Measurements from ENCODE around the gene MAGI3. TPM values are rescaled to one million over a fixed set of nuclear protein-coding genes. Genes with fewer than 3 reads are reported as not detected.
"Not testable (repeated sequence)": the region's sequence is repeated elsewhere in the genome, so short reads cannot be mapped to it uniquely, and the experiment has no call there.

MAGI3 gene
- polyA plus RNA-seq, 2 of the 4 experiments (the other 2 are of a cell fraction) = 3.8 to 7.9 TPM

DNA sequence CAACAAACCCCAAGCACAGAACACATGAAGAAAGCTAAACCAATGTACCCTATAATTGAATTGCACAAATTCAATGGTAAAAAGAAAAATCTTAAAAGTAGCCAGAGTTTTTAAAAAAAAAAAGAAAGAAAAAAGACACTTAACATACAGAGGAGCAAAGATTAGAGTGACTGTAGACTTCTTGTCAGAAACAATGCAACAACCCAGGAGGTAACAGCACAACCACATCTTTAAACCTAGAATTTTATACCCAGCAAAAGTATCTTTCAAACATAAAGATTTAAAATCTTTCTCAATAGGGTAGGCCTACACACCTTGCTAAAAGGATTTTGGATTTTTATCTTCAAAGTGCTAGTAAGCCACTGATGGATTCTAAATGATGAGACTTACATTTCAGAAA is 304.6 kb downstream of the MAGI3 start:
- ChIA-PET POLR2A (no interaction called here), CTCF (no interaction called here)
- H3K9me3 ChIP-seq = peaks cover 17% of the 10 kb centered on the region; the same call in 2 of the 3 replicates
- DNase-seq (ENCODE audit: low read depth in 1 of 2, low spot score in 1 of 2) (no peak), ATAC-seq (no peak), FAIRE-seq (no peak)
- no peak overlapping the region for H3K27ac ChIP-seq
- TF ChIP-seq SMC3 (IDR thresholded peaks at IDR 0.05) = no peak
- no peak for TF ChIP-seq HOXB5 (CRISPR knock-in tag; IDR thresholded peaks at IDR 0.05)
- no peak for TF ChIP-seq PHF8 (IDR thresholded peaks at IDR 0.05; ENCODE audit: borderline replicate concordance, low read depth)
- H3K4me2 ChIP-seq = no peak overlapping the region
- no peak overlapping the region for H3K4me3 ChIP-seq
- no peaks in the 10 kb centered on the region for H3K4me1 ChIP-seq

DNA sequence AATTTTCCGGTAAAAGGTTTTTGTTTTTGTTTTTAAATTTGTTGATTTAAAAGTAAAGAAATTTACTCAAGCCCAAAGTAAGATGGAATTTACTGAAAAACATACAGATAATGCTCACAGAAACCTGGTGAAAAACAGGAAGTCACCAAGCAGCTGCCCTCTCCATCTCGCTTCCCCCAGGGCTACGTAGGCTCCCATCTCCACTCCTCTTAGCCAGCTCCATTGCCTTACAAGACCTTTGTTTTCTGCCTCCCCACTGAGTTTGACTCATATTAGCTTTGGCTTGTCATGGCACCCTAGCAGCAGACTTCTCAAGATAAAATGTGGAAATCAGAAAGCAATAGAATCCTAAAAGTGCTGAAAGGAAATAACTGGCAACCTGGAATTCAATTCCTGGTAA is 311.1 kb downstream of the MAGI3 start:
- no peak for ATAC-seq
- TF ChIP-seq POLR2A (IDR thresholded peaks at IDR 0.05; ENCODE audit: low read length) (no peak), TFCP2L1 (CRISPR knock-in tag; IDR thresholded peaks at IDR 0.05) (no peak), PHF8 (IDR thresholded peaks at IDR 0.05; ENCODE audit: borderline replicate concordance, low read depth) (no peak), HEYL (CRISPR knock-in tag; IDR thresholded peaks at IDR 0.05) (no peak), FOSB (CRISPR knock-in tag; IDR thresholded peaks at IDR 0.05) (no peak), CBX8 (IDR thresholded peaks at IDR 0.05) (no peak), CHD4 (IDR thresholded peaks at IDR 0.05; ENCODE audit: borderline replicate concordance) (no peak), HDAC2 (IDR thresholded peaks at IDR 0.05) (no peak), FOXS1 (CRISPR knock-in tag; IDR thresholded peaks at IDR 0.05) (no peak), NR3C1 (IDR thresholded peaks at IDR 0.05) (no peak)
- TF ChIP-seq, protein P1, sequence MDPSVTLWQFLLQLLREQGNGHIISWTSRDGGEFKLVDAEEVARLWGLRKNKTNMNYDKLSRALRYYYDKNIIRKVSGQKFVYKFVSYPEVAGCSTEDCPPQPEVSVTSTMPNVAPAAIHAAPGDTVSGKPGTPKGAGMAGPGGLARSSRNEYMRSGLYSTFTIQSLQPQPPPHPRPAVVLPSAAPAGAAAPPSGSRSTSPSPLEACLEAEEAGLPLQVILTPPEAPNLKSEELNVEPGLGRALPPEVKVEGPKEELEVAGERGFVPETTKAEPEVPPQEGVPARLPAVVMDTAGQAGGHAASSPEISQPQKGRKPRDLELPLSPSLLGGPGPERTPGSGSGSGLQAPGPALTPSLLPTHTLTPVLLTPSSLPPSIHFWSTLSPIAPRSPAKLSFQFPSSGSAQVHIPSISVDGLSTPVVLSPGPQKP (IDR thresholded peaks at IDR 0.05; ENCODE audit: low read depth, low read length) = no peak
- TF ChIP-seq, protein P2, sequence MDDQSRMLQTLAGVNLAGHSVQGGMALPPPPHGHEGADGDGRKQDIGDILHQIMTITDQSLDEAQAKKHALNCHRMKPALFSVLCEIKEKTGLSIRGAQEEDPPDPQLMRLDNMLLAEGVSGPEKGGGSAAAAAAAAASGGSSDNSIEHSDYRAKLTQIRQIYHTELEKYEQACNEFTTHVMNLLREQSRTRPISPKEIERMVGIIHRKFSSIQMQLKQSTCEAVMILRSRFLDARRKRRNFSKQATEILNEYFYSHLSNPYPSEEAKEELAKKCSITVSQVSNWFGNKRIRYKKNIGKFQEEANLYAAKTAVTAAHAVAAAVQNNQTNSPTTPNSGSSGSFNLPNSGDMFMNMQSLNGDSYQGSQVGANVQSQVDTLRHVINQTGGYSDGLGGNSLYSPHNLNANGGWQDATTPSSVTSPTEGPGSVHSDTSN (IDR thresholded peaks at IDR 0.05) = no peak
- TF ChIP-seq, protein P3, sequence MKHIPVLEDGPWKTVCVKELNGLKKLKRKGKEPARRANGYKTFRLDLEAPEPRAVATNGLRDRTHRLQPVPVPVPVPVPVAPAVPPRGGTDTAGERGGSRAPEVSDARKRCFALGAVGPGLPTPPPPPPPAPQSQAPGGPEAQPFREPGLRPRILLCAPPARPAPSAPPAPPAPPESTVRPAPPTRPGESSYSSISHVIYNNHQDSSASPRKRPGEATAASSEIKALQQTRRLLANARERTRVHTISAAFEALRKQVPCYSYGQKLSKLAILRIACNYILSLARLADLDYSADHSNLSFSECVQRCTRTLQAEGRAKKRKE (CRISPR knock-in tag; IDR thresholded peaks at IDR 0.05; ENCODE audit: low read depth) = no peak
- Histone ChIP-seq H3K4me3 (no peak overlapping the region), H3K4me2 (no peak overlapping the region), H3K27ac (no peak overlapping the region), H3K4me1 (no peaks in the 10 kb centered on the region), H3K9me3 (no peaks in the 10 kb centered on the region)
- no peak for DNase-seq (ENCODE audit: low read depth in 1 of 2, low spot score in 1 of 2)
- ChIA-PET POLR2A (no interaction called here), CTCF (no interaction called here)
- FAIRE-seq = no peak
- 92% methylated on average over 3 of the region's 3 CpGs for WGBS (ENCODE audit: missing lambda C conversion rate)

DNA sequence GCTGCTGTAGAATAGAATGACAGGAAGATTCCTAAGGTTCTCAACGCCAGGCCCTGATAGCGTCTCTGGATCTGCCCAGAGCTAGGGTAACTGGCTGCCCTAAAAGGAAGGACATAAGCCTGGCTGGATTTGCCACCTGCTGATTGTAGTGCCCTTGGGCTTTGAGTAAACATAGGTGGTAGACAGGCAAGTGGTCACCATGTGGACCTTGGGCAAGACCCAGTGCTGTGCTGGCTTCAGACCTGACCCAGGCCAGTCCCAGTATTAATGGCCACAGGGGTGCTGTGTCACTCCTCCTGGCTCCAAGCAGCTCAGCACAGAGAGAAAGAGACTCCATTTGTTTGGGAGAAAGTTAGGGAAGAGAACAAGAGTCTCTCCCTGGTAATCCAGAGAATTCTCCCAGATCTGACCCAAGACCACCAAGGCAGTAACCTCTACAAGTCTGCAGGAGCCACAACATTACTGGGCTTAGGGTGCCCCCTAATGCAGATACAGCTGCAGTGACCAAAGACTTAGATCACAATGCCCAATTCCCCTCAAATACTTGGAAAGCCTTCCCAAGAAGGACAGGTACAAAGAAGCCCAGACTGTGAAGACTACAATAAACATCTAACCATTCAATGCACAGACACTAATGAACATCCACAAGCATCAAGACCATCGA is 324.4 kb downstream of the MAGI3 start:
- ATAC-seq (no peak), DNase-seq (ENCODE audit: low read depth in 1 of 2, low spot score in 1 of 2) (no peak), FAIRE-seq (no peak)
- ChIA-PET CTCF (interaction anchor here (0.6 to 1.1 kb wide), 2 partner anchors 28 to 575 kb away, joined by 3 to 4 read pairs; no protein-coding TSS in a partner anchor), POLR2A (interaction anchor here (0.7 kb wide), 1 partner anchor 588 kb away, joined by 3 read pairs; no protein-coding TSS in a partner anchor)
- no peaks in the 10 kb centered on the region for H3K4me1 ChIP-seq
- peak in 1 of 2 experiments; percentile 19; a peak in 2 of 5 replicates for TF ChIP-seq RAD21 (conservative IDR thresholded peaks at IDR 0.05 in 1 of 2, IDR thresholded peaks at IDR 0.05 in 1 of 2)
- TF ChIP-seq CHD2 (IDR thresholded peaks at IDR 0.05; ENCODE audit: low read length, partially characterized antibody) = no peak
- H3K27ac ChIP-seq = no peak overlapping the region
- 91% methylated on average over 3 of the region's 3 CpGs for WGBS (ENCODE audit: missing lambda C conversion rate)
- no peak overlapping the region for H3K4me3 ChIP-seq
- H3K4me2 ChIP-seq = no peak overlapping the region
- H3K9me3 ChIP-seq = no peaks in the 10 kb centered on the region; the same call in 2 of the 3 replicates

DNA sequence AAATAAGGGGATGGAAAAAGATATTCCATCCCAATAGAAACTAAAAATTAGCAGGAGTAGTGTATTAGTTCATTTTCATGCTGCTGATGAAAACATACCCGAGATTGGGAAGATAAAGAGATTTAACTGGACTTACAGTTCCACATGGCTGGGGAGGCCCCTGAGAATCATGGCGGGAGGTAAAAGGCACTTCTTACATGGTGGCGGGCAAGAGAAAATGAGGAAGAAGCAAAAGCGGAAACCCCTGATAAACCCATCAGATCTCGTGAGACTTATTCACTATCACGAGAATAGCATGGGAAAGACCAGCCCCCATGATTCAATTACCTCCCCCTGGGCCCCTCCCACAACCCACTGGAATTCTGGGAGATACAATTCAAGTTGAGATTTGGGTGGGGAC is 327.2 kb downstream of the MAGI3 start:
- H3K9me3 ChIP-seq; POLR2A ChIA-PET; H3K4me2 ChIP-seq; H3K27ac ChIP-seq; H3K4me1 ChIP-seq; FAIRE-seq; CTCF ChIA-PET; ATAC-seq; H3K4me3 ChIP-seq; DNase-seq (ENCODE audit: low read depth in 1 of 2, low spot score in 1 of 2): not testable (repeated sequence)
- WGBS (ENCODE audit: missing lambda C conversion rate) = 91% methylated on average over 6 of the region's 6 CpGs

Data from A549 (cell line).